ENCODE results near the gene RAP1GDS1. TPM values are rescaled to one million over a fixed set of nuclear protein-coding genes. Genes with fewer than 3 reads are reported as not detected.
"Not testable (repeated sequence)": the region's sequence is repeated elsewhere in the genome, so short reads cannot be mapped to it uniquely, and the experiment has no call there.

The RAP1GDS1 gene
- total and polyA plus RNA-seq, 10 donors, result 13.5 to 55.1 (median 46.4) TPM

- no peak for DNase-seq
- H3K9me3 ChIP-seq, result no peaks in the 10 kb centered on the region
- H3K27ac ChIP-seq, result no peak overlapping the region
- H3K4me3 ChIP-seq, result no peak overlapping the region
- WGBS, 5 donors, result 92 to 95% (median 94%) methylated on average over 9 of the region's 9 CpGs
- intact Hi-C loops (cut with DNase I; ENCODE audit: low total_unique reads), result no loop called here
- no peak for TF ChIP-seq POLR2AphosphoS5 (IDR thresholded peaks at IDR 0.05)
- H3K36me3 ChIP-seq, result peaks cover 0 to 38% (median 0%) of the 10 kb centered on the region in 6 donors
- no peaks in the 10 kb centered on the region for H3K27me3 ChIP-seq (replicated peaks in 1 of 7)
- peaks cover 0 to 6% (median 0%) of the 10 kb centered on the region in 6 donors for H3K4me1 ChIP-seq
Observed at GRCh38 chr4:98476891-98477290, 215.7 kb downstream of the RAP1GDS1 start.

- DNase-seq; intact Hi-C loops (cut with DNase I; ENCODE audit: low total_unique reads); H3K4me3 ChIP-seq; H3K27ac ChIP-seq; H3K27me3 ChIP-seq (replicated peaks in 1 of 7); H3K9me3 ChIP-seq; H3K4me1 ChIP-seq: not testable (repeated sequence)
- H3K36me3 ChIP-seq, result peaks cover 0 to 33% (median 0%) of the 10 kb centered on the region in 6 donors
- 51 to 75% (median 74%) methylated on average over 2 of the region's 2 CpGs for WGBS, 5 donors
Observed at GRCh38 chr4:98479590-98479989, 218.4 kb downstream of the RAP1GDS1 start.

GRCh38 chr4:98480535-98480934 lies 219.4 kb downstream of the RAP1GDS1 start:
- TF ChIP-seq POLR2AphosphoS5 (IDR thresholded peaks at IDR 0.05) (no peak), POLR2A (IDR thresholded peaks at IDR 0.05) (no peak), CTCF (IDR thresholded peaks at IDR 0.05 in 8 of 11, conservative IDR thresholded peaks at IDR 0.05 in 3 of 11) (no peak)
- Histone ChIP-seq H3K4me1 (peaks cover 0 to 9% (median 6%) of the 10 kb centered on the region in 6 donors), H3K9me3 (no peaks in the 10 kb centered on the region), H3K27me3 (replicated peaks in 1 of 7) (no peaks in the 10 kb centered on the region), H3K27ac (no peak overlapping the region), H3K36me3 (peaks cover 0 to 28% (median 0%) of the 10 kb centered on the region in 6 donors), H3K4me3 (no peak overlapping the region)
- intact Hi-C loops (cut with DNase I; ENCODE audit: low total_unique reads), result no loop called here
- 82 to 92% (median 90%) methylated on average over 5 of the region's 5 CpGs for WGBS, 5 donors
- DNase-seq, result no peak

GRCh38 chr4:98481167-98481566 lies 220.0 kb downstream of the RAP1GDS1 start:
- WGBS, 5 donors, result 60 to 74% (median 67%) methylated on average over 3 of the region's 3 CpGs
- Histone ChIP-seq H3K9me3 (no peaks in the 10 kb centered on the region), H3K27me3 (replicated peaks in 1 of 7) (no peaks in the 10 kb centered on the region), H3K4me3 (no peak overlapping the region), H3K4me1 (peaks cover 0 to 9% (median 6%) of the 10 kb centered on the region in 6 donors), H3K27ac (no peak overlapping the region), H3K36me3 (peaks cover 0 to 21% (median 0%) of the 10 kb centered on the region in 6 donors)
- TF ChIP-seq POLR2AphosphoS5 (IDR thresholded peaks at IDR 0.05), result no peak
- TF ChIP-seq CTCF (IDR thresholded peaks at IDR 0.05 in 8 of 11, conservative IDR thresholded peaks at IDR 0.05 in 3 of 11), result no peak
- TF ChIP-seq POLR2A (IDR thresholded peaks at IDR 0.05), result no peak
- intact Hi-C loops (cut with DNase I; ENCODE audit: low total_unique reads), result no loop called here
- no peak for DNase-seq

- WGBS, 5 donors, result 57 to 85% (median 67%) methylated on average over 3 of the region's 3 CpGs
- peaks cover 0 to 11% (median 0%) of the 10 kb centered on the region in 6 donors for H3K36me3 ChIP-seq
- H3K27me3 ChIP-seq (replicated peaks in 1 of 7), result no peaks in the 10 kb centered on the region
- no peak for DNase-seq
- TF ChIP-seq POLR2A (IDR thresholded peaks at IDR 0.05) (no peak), CTCF (IDR thresholded peaks at IDR 0.05 in 8 of 11, conservative IDR thresholded peaks at IDR 0.05 in 3 of 11) (no peak), POLR2AphosphoS5 (IDR thresholded peaks at IDR 0.05) (no peak)
- H3K4me1 ChIP-seq, result peaks cover 0 to 9% (median 6%) of the 10 kb centered on the region in 6 donors
- no peak overlapping the region for H3K27ac ChIP-seq
- H3K4me3 ChIP-seq, result no peak overlapping the region
- no peaks in the 10 kb centered on the region for H3K9me3 ChIP-seq
- intact Hi-C loops (cut with DNase I; ENCODE audit: low total_unique reads), result no loop called here
Observed at GRCh38 chr4:98482503-98482846, 221.3 kb downstream of the RAP1GDS1 start.
